ENCODE data around the gene TUT4.
A peak's percentile ranks its signal among the peaks of the same experiment; 100 is the strongest.

The TUT4 gene, protein sequence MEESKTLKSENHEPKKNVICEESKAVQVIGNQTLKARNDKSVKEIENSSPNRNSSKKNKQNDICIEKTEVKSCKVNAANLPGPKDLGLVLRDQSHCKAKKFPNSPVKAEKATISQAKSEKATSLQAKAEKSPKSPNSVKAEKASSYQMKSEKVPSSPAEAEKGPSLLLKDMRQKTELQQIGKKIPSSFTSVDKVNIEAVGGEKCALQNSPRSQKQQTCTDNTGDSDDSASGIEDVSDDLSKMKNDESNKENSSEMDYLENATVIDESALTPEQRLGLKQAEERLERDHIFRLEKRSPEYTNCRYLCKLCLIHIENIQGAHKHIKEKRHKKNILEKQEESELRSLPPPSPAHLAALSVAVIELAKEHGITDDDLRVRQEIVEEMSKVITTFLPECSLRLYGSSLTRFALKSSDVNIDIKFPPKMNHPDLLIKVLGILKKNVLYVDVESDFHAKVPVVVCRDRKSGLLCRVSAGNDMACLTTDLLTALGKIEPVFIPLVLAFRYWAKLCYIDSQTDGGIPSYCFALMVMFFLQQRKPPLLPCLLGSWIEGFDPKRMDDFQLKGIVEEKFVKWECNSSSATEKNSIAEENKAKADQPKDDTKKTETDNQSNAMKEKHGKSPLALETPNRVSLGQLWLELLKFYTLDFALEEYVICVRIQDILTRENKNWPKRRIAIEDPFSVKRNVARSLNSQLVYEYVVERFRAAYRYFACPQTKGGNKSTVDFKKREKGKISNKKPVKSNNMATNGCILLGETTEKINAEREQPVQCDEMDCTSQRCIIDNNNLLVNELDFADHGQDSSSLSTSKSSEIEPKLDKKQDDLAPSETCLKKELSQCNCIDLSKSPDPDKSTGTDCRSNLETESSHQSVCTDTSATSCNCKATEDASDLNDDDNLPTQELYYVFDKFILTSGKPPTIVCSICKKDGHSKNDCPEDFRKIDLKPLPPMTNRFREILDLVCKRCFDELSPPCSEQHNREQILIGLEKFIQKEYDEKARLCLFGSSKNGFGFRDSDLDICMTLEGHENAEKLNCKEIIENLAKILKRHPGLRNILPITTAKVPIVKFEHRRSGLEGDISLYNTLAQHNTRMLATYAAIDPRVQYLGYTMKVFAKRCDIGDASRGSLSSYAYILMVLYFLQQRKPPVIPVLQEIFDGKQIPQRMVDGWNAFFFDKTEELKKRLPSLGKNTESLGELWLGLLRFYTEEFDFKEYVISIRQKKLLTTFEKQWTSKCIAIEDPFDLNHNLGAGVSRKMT (N-terminal part only)

GRCh38 chr1:52552505-52553361 lies at the start of gene TUT4:
TSS of gene TUT4 (minus strand) at chr1:52553092. CDS start at chr1:52526280, 26,812 bp downstream.
- H3K27me3 ChIP-seq (ENCODE audit: insufficient read depth, low read length) = no peaks in the 10 kb centered on the region
- no peaks in the 10 kb centered on the region for H3K36me3 ChIP-seq (ENCODE audit: insufficient read depth, low read length)
- no peaks in the 10 kb centered on the region for H3K4me1 ChIP-seq (ENCODE audit: control insufficient read depth, insufficient read depth, low read length, unreplicated experiment)
- H3K79me2 ChIP-seq (ENCODE audit: control insufficient read depth, insufficient read depth, low read length, unreplicated experiment) = peaks cover 39% of the 10 kb centered on the region
- peak within 1 kb of the TSS; percentile 43 for H2AFZ ChIP-seq (ENCODE audit: low read length, unreplicated experiment)
- peak within 1 kb of the TSS; percentile 71 for H3K27ac ChIP-seq (ENCODE audit: low read depth, low read length)
- H3K4me3 ChIP-seq (ENCODE audit: low read depth, low read length) = peak within 1 kb of the TSS; percentile 73

DNA sequence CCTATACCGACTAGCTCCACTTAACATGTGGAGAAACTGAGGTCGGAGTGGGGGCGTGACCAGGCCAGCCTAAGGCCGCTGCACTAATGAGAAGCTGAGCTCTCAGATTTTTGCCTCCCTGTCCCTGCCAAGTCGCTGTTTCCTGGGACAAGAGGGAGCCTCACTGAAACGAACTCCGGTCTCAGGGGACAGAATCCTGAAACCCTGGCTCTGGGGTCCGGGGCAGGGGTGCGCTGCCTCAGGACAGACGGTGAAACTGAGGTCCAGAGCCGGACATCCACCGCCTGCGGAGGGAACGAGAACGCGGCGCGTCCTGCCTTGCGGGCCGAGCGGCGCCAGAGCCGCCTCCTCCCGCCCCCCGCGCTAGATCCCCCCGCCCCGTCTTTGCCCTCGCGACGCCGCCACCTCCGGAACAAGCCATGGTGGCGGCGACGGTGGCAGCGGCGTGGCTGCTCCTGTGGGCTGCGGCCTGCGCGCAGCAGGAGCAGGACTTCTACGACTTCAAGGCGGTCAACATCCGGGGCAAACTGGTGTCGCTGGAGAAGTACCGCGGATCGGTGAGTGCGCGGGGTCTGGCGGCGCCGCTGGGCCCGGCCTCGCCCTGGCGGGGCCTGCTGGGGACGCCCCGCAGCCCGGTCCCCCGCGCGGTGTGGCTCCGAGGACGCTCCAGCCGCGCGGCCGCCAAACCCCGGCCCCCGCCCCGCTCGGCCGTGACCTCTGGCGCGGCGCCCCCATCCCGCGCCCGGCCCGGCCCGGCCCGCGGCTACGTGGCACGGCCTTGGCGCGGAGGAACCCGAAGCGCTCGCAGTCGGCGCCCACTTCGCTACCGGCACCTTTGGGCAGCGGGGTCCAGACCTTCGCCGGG lies 49.3 kb upstream of the TUT4 start, which contains the start of gene GPX7:
Gene GPX7, plus strand, starts transcription at position 381 of the 865 bp plus-strand sequence. Its CDS starts 39 bp downstream, at position 420.
- peak within 1 kb of the TSS; percentile 94 for H2AFZ ChIP-seq (ENCODE audit: low read length, unreplicated experiment)
- H3K36me3 ChIP-seq (ENCODE audit: insufficient read depth, low read length) = no peaks in the 10 kb centered on the region
- peaks cover 20% of the 10 kb centered on the region for H3K79me2 ChIP-seq (ENCODE audit: control insufficient read depth, insufficient read depth, low read length, unreplicated experiment)
- H3K4me3 ChIP-seq (ENCODE audit: low read depth, low read length) = peak within 1 kb of the TSS; percentile 88
- H3K4me1 ChIP-seq (ENCODE audit: control insufficient read depth, insufficient read depth, low read length, unreplicated experiment) = peaks cover 18% of the 10 kb centered on the region
- H3K27ac ChIP-seq (ENCODE audit: low read depth, low read length) = peak within 1 kb of the TSS; percentile 40
- no peaks in the 10 kb centered on the region for H3K27me3 ChIP-seq (ENCODE audit: insufficient read depth, low read length)

DNA sequence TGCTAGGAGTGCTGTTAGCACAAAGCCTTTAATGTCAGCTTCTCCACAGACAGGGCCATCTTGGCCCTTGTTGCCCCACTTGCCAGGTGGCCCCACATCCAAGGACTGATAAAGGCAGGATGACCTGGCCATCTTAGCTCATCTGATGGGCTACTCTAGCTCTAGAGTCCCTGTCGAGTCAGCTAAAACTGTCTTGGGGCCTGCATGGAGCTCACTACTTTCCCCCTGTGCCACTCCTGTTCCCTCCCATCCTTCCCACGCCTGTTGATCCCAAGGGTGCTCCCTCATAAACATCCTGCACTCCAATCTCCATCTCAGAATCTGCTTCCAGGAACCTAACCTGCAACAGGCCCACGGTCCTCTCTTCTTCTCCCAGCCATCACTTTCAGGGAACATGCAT lies 48.6 kb upstream of the TUT4 start:
- no peak overlapping the region for H3K27ac ChIP-seq (ENCODE audit: low read depth, low read length)
- peak overlapping the region; percentile 88 for H3K4me3 ChIP-seq (ENCODE audit: low read depth, low read length)
- H3K4me1 ChIP-seq (ENCODE audit: control insufficient read depth, insufficient read depth, low read length, unreplicated experiment) = peaks cover 18% of the 10 kb centered on the region
- H2AFZ ChIP-seq (ENCODE audit: low read length, unreplicated experiment) = peak overlapping the region; percentile 94
- H3K27me3 ChIP-seq (ENCODE audit: insufficient read depth, low read length) = no peaks in the 10 kb centered on the region
- H3K79me2 ChIP-seq (ENCODE audit: control insufficient read depth, insufficient read depth, low read length, unreplicated experiment) = peaks cover 20% of the 10 kb centered on the region
- no peaks in the 10 kb centered on the region for H3K36me3 ChIP-seq (ENCODE audit: insufficient read depth, low read length)

- H3K79me2 ChIP-seq (ENCODE audit: control insufficient read depth, insufficient read depth, low read length, unreplicated experiment) = peaks cover 20% of the 10 kb centered on the region
- no peaks in the 10 kb centered on the region for H3K27me3 ChIP-seq (ENCODE audit: insufficient read depth, low read length)
- no peak overlapping the region for H3K4me3 ChIP-seq (ENCODE audit: low read depth, low read length)
- H3K4me1 ChIP-seq (ENCODE audit: control insufficient read depth, insufficient read depth, low read length, unreplicated experiment) = peaks cover 18% of the 10 kb centered on the region
- no peak overlapping the region for H3K27ac ChIP-seq (ENCODE audit: low read depth, low read length)
- H3K36me3 ChIP-seq (ENCODE audit: insufficient read depth, low read length) = no peaks in the 10 kb centered on the region
- no peak overlapping the region for H2AFZ ChIP-seq (ENCODE audit: low read length, unreplicated experiment)
Measured at GRCh38 chr1:52600533-52601179, 47.8 kb upstream of the TUT4 start.

DNA sequence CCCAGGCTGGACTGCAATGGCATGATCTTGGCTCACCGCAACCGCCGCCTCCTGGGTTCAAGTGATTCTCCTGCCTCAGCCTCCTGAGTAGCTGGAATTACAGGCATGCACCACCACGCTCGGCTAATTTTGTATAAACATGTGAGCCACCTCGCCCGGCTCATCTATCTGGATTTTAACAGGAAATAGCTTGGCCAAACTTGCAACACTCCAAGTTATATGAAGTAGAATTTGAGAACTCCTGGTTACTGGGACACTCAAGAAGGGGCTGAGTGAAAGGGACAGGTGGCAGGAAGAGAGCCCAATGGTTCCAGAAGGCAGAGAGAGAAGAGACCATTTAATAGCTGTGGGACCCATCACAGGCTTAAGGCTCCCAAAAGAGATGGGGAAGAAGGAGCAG lies 46.3 kb upstream of the TUT4 start:
- H3K27me3 ChIP-seq (ENCODE audit: insufficient read depth, low read length) = no peaks in the 10 kb centered on the region
- H3K4me1 ChIP-seq (ENCODE audit: control insufficient read depth, insufficient read depth, low read length, unreplicated experiment) = peaks cover 16% of the 10 kb centered on the region
- no peak overlapping the region for H3K4me3 ChIP-seq (ENCODE audit: low read depth, low read length)
- no peak overlapping the region for H2AFZ ChIP-seq (ENCODE audit: low read length, unreplicated experiment)
- H3K79me2 ChIP-seq (ENCODE audit: control insufficient read depth, insufficient read depth, low read length, unreplicated experiment) = peaks cover 17% of the 10 kb centered on the region
- no peaks in the 10 kb centered on the region for H3K36me3 ChIP-seq (ENCODE audit: insufficient read depth, low read length)
- no peak overlapping the region for H3K27ac ChIP-seq (ENCODE audit: low read depth, low read length)

GRCh38 chr1:52598729-52599128 lies 45.8 kb upstream of the TUT4 start:
- Histone ChIP-seq H3K27ac (ENCODE audit: low read depth, low read length) (no peak overlapping the region), H3K27me3 (ENCODE audit: insufficient read depth, low read length) (no peaks in the 10 kb centered on the region), H3K36me3 (ENCODE audit: insufficient read depth, low read length) (no peaks in the 10 kb centered on the region)

GRCh38 chr1:52597912-52598311 lies 45.0 kb upstream of the TUT4 start:
- peaks cover 8% of the 10 kb centered on the region for H3K4me1 ChIP-seq (ENCODE audit: control insufficient read depth, insufficient read depth, low read length, unreplicated experiment)
- H3K27ac ChIP-seq (ENCODE audit: low read depth, low read length) = no peak overlapping the region
- H3K79me2 ChIP-seq (ENCODE audit: control insufficient read depth, insufficient read depth, low read length, unreplicated experiment) = peaks cover 5% of the 10 kb centered on the region
- H3K36me3 ChIP-seq (ENCODE audit: insufficient read depth, low read length) = no peaks in the 10 kb centered on the region
- H3K27me3 ChIP-seq (ENCODE audit: insufficient read depth, low read length) = no peaks in the 10 kb centered on the region
- H2AFZ ChIP-seq (ENCODE audit: low read length, unreplicated experiment) = no peak overlapping the region
- H3K4me3 ChIP-seq (ENCODE audit: low read depth, low read length) = no peak overlapping the region

More at GRCh38 chr1:52598729-52599128, 45.8 kb upstream of the TUT4 start:
- Histone ChIP-seq H3K4me3 (ENCODE audit: low read depth, low read length) (no peak overlapping the region), H2AFZ (ENCODE audit: low read length, unreplicated experiment) (no peak overlapping the region), H3K4me1 (ENCODE audit: control insufficient read depth, insufficient read depth, low read length, unreplicated experiment) (peaks cover 12% of the 10 kb centered on the region), H3K79me2 (ENCODE audit: control insufficient read depth, insufficient read depth, low read length, unreplicated experiment) (peaks cover 12% of the 10 kb centered on the region)

DNA sequence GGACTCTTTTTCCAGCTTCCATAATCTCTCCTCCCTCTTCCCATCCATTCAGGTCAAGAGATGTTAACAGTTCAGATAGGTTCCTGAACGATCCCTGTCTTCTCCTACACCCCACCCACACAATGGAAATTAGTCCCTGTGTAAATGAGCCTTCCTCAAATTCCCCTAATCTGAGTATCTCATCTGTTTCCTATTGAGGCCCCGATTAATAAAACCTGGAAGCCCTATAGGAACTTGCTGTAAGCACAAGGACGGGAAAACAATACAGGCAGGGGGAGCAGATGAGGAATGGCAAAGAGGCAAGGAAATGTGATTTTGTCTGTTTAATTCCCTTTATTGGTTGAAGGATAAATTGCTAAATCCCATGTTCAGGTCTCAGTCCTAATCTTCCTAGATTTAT lies 42.2 kb upstream of the TUT4 start:
- Histone ChIP-seq H3K27ac (ENCODE audit: low read depth, low read length) (no peak overlapping the region), H2AFZ (ENCODE audit: low read length, unreplicated experiment) (no peak overlapping the region), H3K4me3 (ENCODE audit: low read depth, low read length) (no peak overlapping the region), H3K4me1 (ENCODE audit: control insufficient read depth, insufficient read depth, low read length, unreplicated experiment) (no peaks in the 10 kb centered on the region), H3K27me3 (ENCODE audit: insufficient read depth, low read length) (peaks cover under 1% of the 10 kb centered on the region; the same call in 1 of the 2 replicates), H3K36me3 (ENCODE audit: insufficient read depth, low read length) (no peaks in the 10 kb centered on the region), H3K79me2 (ENCODE audit: control insufficient read depth, insufficient read depth, low read length, unreplicated experiment) (no peaks in the 10 kb centered on the region)

- H3K4me3 ChIP-seq (ENCODE audit: low read depth, low read length) = no peak overlapping the region
- H3K27me3 ChIP-seq (ENCODE audit: insufficient read depth, low read length) = peaks cover 4% of the 10 kb centered on the region; the same call in 1 of the 2 replicates
- no peaks in the 10 kb centered on the region for H3K36me3 ChIP-seq (ENCODE audit: insufficient read depth, low read length)
- no peak overlapping the region for H2AFZ ChIP-seq (ENCODE audit: low read length, unreplicated experiment)
- H3K79me2 ChIP-seq (ENCODE audit: control insufficient read depth, insufficient read depth, low read length, unreplicated experiment) = no peaks in the 10 kb centered on the region
- no peaks in the 10 kb centered on the region for H3K4me1 ChIP-seq (ENCODE audit: control insufficient read depth, insufficient read depth, low read length, unreplicated experiment)
- no peak overlapping the region for H3K27ac ChIP-seq (ENCODE audit: low read depth, low read length)
Measured at GRCh38 chr1:52593495-52593894, 40.6 kb upstream of the TUT4 start.

All from ACC112 (cell line).